IPS-NIHi7 (cell line): ENCODE measurements around the gene TRIM28.

Experiments
- DNase-seq: peaks from one replicate; pipeline ENCODE4 v3.0.0; 2012; ENCODE audit warnings: mixed read lengths; ENCODE audit errors: extremely low spot score

Gene TRIM28

GRCh38 chr19:58548859-58549663, 5.2 kb downstream of the TRIM28 start:
- no peak for DNase-seq

GRCh38 chr19:58549664-58550361, 5.9 kb downstream of the TRIM28 start:
- DNase-seq: no peak

GRCh38 chr19:58550362-58551122, 6.7 kb downstream of the TRIM28 start:
- no peak for DNase-seq

GRCh38 chr19:58551123-58551497, 7.2 kb downstream of the TRIM28 start:
- no peak for DNase-seq

GRCh38 chr19:58551577-58552471, 8.0 kb downstream of the TRIM28 start:
- DNase-seq: no peak

GRCh38 chr19:58552655-58553054, 8.8 kb downstream of the TRIM28 start:
- DNase-seq: no peak

- DNase-seq: no peak
Measured at GRCh38 chr19:58553799-58554493, 10.1 kb downstream of the TRIM28 start.

- peak; percentile 90 for DNase-seq
Measured at GRCh38 chr19:58554494-58555368, 10.9 kb downstream of the TRIM28 start, which contains the start of gene CHMP2A. TSS of gene CHMP2A (minus strand) at chr19:58555105. CDS start at chr19:58554212, 893 bp downstream.

- DNase-seq: no peak
Measured at GRCh38 chr19:58555369-58555885, 11.6 kb downstream of the TRIM28 start.

GRCh38 chr19:58555920-58556621, 12.2 kb downstream of the TRIM28 start:
- DNase-seq: no peak

- no peak for DNase-seq
Measured at GRCh38 chr19:58556622-58557220, 12.9 kb downstream of the TRIM28 start.

- DNase-seq: no peak
Measured at GRCh38 chr19:58557221-58558065, 13.6 kb downstream of the TRIM28 start.

GRCh38 chr19:58558066-58558622, 14.3 kb downstream of the TRIM28 start, which contains the start of gene UBE2M:
TSS of gene UBE2M (minus strand) at chr19:58558611. CDS start at chr19:58558381, 230 bp downstream.
- no peak for DNase-seq

- peak; percentile 93 for DNase-seq
Measured at GRCh38 chr19:58558623-58559274, 14.9 kb downstream of the TRIM28 start.

- peak; percentile 94 for DNase-seq
Measured at GRCh38 chr19:58559275-58560006, 15.6 kb downstream of the TRIM28 start.
